Natural killer cell treated with Interleukin-12 subunit alpha and Interleukin-12 subunit beta and Interleukin-15 and Interleukin-18, amount 100 ng/mL, for 72 hours (primary cell): Measurements from ENCODE around the gene RAB37. TPM values are rescaled to one million over a fixed set of nuclear protein-coding genes. Genes with fewer than 3 reads are reported as not detected.

Source experiments
- ATAC-seq, 2 donors: fragments of 150-1000 bp; cut with Tn5 transposase in 1 of 2; sonication (Bioruptor Pico), chemical (Tn5 transposase) in 1 of 2; 2 replicates each; pipeline ENCODE4 v1.10.0; 2021
- DNase-seq: peaks from one replicate; pipeline ENCODE4 v3.0.0; 2022; ENCODE audit warnings: low spot score
- H3K27ac Mint-ChIP-seq, 2 donors: 1 replicate in 1 of 2; 2 replicates in 1 of 2; pipeline ENCODE4 v1.8.0; 2022; ENCODE audit warnings: mixed read lengths in 2 of 2, mild to moderate bottlenecking in 1 of 2, moderate library complexity in 1 of 2
- H3K27me3 Mint-ChIP-seq, 2 donors: 1 replicate in 1 of 2; 2 replicates in 1 of 2; pipeline ENCODE4 v1.8.0; 2022; ENCODE audit warnings: mixed read lengths in 2 of 2
- H3K36me3 Mint-ChIP-seq: one replicate; pipeline ENCODE4 v1.8.0; 2022; ENCODE audit warnings: mixed read lengths
- H3K4me1 Mint-ChIP-seq, 2 donors: 1 replicate in 1 of 2; 2 replicates in 1 of 2; pipeline ENCODE4 v1.8.0; 2022; ENCODE audit warnings: low read depth in 2 of 2, mixed read lengths in 2 of 2, mild to moderate bottlenecking in 1 of 2
- H3K4me3 Mint-ChIP-seq: one replicate; pipeline ENCODE4 v1.8.0; 2022; ENCODE audit warnings: mixed read lengths
- H3K9me3 Mint-ChIP-seq: 2 replicates; pipeline ENCODE4 v1.8.0; 2022; ENCODE audit warnings: mixed read lengths
- total RNA-seq, 2 donors: library from RNA; stranded (reverse); gene quantifications; one replicate each; pipeline ENCODE4 v1.2.3, GENCODE V29; 2022

The RAB37 gene
- total RNA-seq, 2 donors from 2014 or later, result 1.3 to 3.3 TPM

- peaks cover 7% of the 10 kb centered on the region for H3K36me3 Mint-ChIP-seq
These were observed 17.8 kb downstream of the RAB37 start for GRCh38 chr17:74754832-74755231.

GRCh38 chr17:74755533-74755932 is 18.5 kb downstream of the RAB37 start:
- peak overlapping the region; percentile 50 to 99 for H3K27ac Mint-ChIP-seq
- ATAC-seq, result no peak
- peak overlapping the region; percentile 99 for H3K4me3 Mint-ChIP-seq
- peaks cover 70 to 76% of the 10 kb centered on the region in 2 donors for H3K4me1 Mint-ChIP-seq
- H3K36me3 Mint-ChIP-seq, result peaks cover 7% of the 10 kb centered on the region
- DNase-seq, result no peak
- no peaks in the 10 kb centered on the region for H3K9me3 Mint-ChIP-seq
- no peaks in the 10 kb centered on the region for H3K27me3 Mint-ChIP-seq

More at GRCh38 chr17:74754832-74755231, 17.8 kb downstream of the RAB37 start:
- peak overlapping the region; percentile 50 to 99 for H3K27ac Mint-ChIP-seq
- ATAC-seq, result no peak
- no peak for DNase-seq
- H3K4me1 Mint-ChIP-seq, result peaks cover 75 to 76% of the 10 kb centered on the region in 2 donors
- no peaks in the 10 kb centered on the region for H3K27me3 Mint-ChIP-seq
- no peaks in the 10 kb centered on the region for H3K9me3 Mint-ChIP-seq
- peak overlapping the region; percentile 99 for H3K4me3 Mint-ChIP-seq

- Mint-ChIP-seq H3K27ac (peak overlapping the region; percentile 83 to 84), H3K27me3 (no peaks in the 10 kb centered on the region), H3K4me1 (peaks cover 58 to 67% of the 10 kb centered on the region in 2 donors), H3K4me3 (peak overlapping the region; percentile 50), H3K9me3 (no peaks in the 10 kb centered on the region), H3K36me3 (peaks cover 7% of the 10 kb centered on the region)
- ATAC-seq (no peak), DNase-seq (no peak)
These were observed 19.8 kb downstream of the RAB37 start for GRCh38 chr17:74756891-74757290.

- DNase-seq, result no peak
- Mint-ChIP-seq H3K4me3 (peak overlapping the region; percentile 83), H3K4me1 (peaks cover 53 to 62% of the 10 kb centered on the region in 2 donors), H3K9me3 (no peaks in the 10 kb centered on the region), H3K27me3 (no peaks in the 10 kb centered on the region), H3K27ac (peak overlapping the region; percentile 83 to 84), H3K36me3 (peaks cover 5% of the 10 kb centered on the region)
- ATAC-seq, result no peak
These were observed 20.4 kb downstream of the RAB37 start for GRCh38 chr17:74757502-74757901.

- no peaks in the 10 kb centered on the region for H3K36me3 Mint-ChIP-seq
- peak overlapping the region; percentile 83 to 84 for H3K27ac Mint-ChIP-seq
- H3K9me3 Mint-ChIP-seq, result no peaks in the 10 kb centered on the region
- H3K4me3 Mint-ChIP-seq, result peak overlapping the region; percentile 83
- no peaks in the 10 kb centered on the region for H3K27me3 Mint-ChIP-seq
- DNase-seq, result no peak
- ATAC-seq, result no peak
- H3K4me1 Mint-ChIP-seq, result peaks cover 47 to 60% of the 10 kb centered on the region in 2 donors
These were observed 21.1 kb downstream of the RAB37 start for GRCh38 chr17:74757931-74758847.

- ATAC-seq (peak; percentile 43 to 51), DNase-seq (no peak)
- Mint-ChIP-seq H3K36me3 (no peaks in the 10 kb centered on the region), H3K27ac (peak overlapping the region; percentile 83 to 84), H3K4me1 (peaks cover 44 to 54% of the 10 kb centered on the region in 2 donors), H3K4me3 (peak overlapping the region; percentile 83), H3K27me3 (no peaks in the 10 kb centered on the region), H3K9me3 (no peaks in the 10 kb centered on the region)
These were observed 21.8 kb downstream of the RAB37 start for GRCh38 chr17:74758848-74759168.

GRCh38 chr17:74759243-74759801 is 22.3 kb downstream of the RAB37 start:
- H3K27ac Mint-ChIP-seq, result peak overlapping the region; percentile 83 to 84
- peaks cover 44 to 54% of the 10 kb centered on the region in 2 donors for H3K4me1 Mint-ChIP-seq
- no peaks in the 10 kb centered on the region for H3K36me3 Mint-ChIP-seq
- no peaks in the 10 kb centered on the region for H3K9me3 Mint-ChIP-seq
- ATAC-seq, result peak; percentile 89
- DNase-seq, result peak; percentile 81
- H3K27me3 Mint-ChIP-seq, result no peaks in the 10 kb centered on the region
- H3K4me3 Mint-ChIP-seq, result peak overlapping the region; percentile 83

- Mint-ChIP-seq H3K4me1 (peaks cover 38 to 51% of the 10 kb centered on the region in 2 donors), H3K36me3 (no peaks in the 10 kb centered on the region), H3K27ac (peak overlapping the region; percentile 83 to 84), H3K4me3 (peak overlapping the region; percentile 83), H3K9me3 (no peaks in the 10 kb centered on the region), H3K27me3 (no peaks in the 10 kb centered on the region)
- ATAC-seq (no peak), DNase-seq (no peak)
These were observed 22.9 kb downstream of the RAB37 start for GRCh38 chr17:74759941-74760340.

GRCh38 chr17:74760404-74761105 is 23.5 kb downstream of the RAB37 start:
- ATAC-seq (no peak), DNase-seq (no peak)
- Mint-ChIP-seq H3K27me3 (no peaks in the 10 kb centered on the region), H3K9me3 (no peaks in the 10 kb centered on the region), H3K36me3 (no peaks in the 10 kb centered on the region), H3K27ac (peak overlapping the region; percentile 83 to 84), H3K4me1 (peaks cover 33 to 46% of the 10 kb centered on the region in 2 donors), H3K4me3 (peak overlapping the region; percentile 83)

- Mint-ChIP-seq H3K9me3 (no peaks in the 10 kb centered on the region), H3K36me3 (no peaks in the 10 kb centered on the region), H3K27ac (peak overlapping the region; percentile 18 to 84), H3K27me3 (no peaks in the 10 kb centered on the region), H3K4me3 (no peak overlapping the region), H3K4me1 (peaks cover 33 to 46% of the 10 kb centered on the region in 2 donors)
- DNase-seq (no peak), ATAC-seq (no peak)
These were observed 24.4 kb downstream of the RAB37 start for GRCh38 chr17:74761419-74761818.

GRCh38 chr17:74761931-74762330 is 24.9 kb downstream of the RAB37 start:
- H3K4me1 Mint-ChIP-seq, result peaks cover 30 to 47% of the 10 kb centered on the region in 2 donors
- no peaks in the 10 kb centered on the region for H3K9me3 Mint-ChIP-seq
- no peak for DNase-seq
- no peak overlapping the region for H3K4me3 Mint-ChIP-seq
- H3K27ac Mint-ChIP-seq, result peak overlapping the region in 1 of 2 donors; percentile 84
- no peak for ATAC-seq
- no peaks in the 10 kb centered on the region for H3K27me3 Mint-ChIP-seq
- no peaks in the 10 kb centered on the region for H3K36me3 Mint-ChIP-seq

GRCh38 chr17:74763565-74764387 is 26.7 kb downstream of the RAB37 start:
- Mint-ChIP-seq H3K4me3 (no peak overlapping the region), H3K27ac (peak overlapping the region in 1 of 2 donors; percentile 70), H3K27me3 (no peaks in the 10 kb centered on the region), H3K4me1 (peaks cover 17 to 38% of the 10 kb centered on the region in 2 donors), H3K9me3 (no peaks in the 10 kb centered on the region), H3K36me3 (peaks cover 3% of the 10 kb centered on the region)
- ATAC-seq, result no peak
- DNase-seq, result no peak

GRCh38 chr17:74764751-74765286 is 27.8 kb downstream of the RAB37 start:
- DNase-seq (no peak), ATAC-seq (no peak)
- no peaks in the 10 kb centered on the region for H3K9me3 Mint-ChIP-seq
- no peaks in the 10 kb centered on the region for H3K27me3 Mint-ChIP-seq
- H3K4me1 Mint-ChIP-seq, result peaks cover 9 to 32% of the 10 kb centered on the region in 2 donors
- H3K36me3 Mint-ChIP-seq, result peaks cover 4% of the 10 kb centered on the region
- no peak overlapping the region for H3K4me3 Mint-ChIP-seq
- peak overlapping the region in 1 of 2 donors; percentile 68 for H3K27ac Mint-ChIP-seq
